K562 (cell line): ENCODE data around the gene MAZ. TPM values are rescaled to one million over a fixed set of nuclear protein-coding genes. Genes with fewer than 3 reads are reported as not detected.

Experiments
- ATAC-seq: fragments of 200-7000 bp; cut with Tn5 transposase; 3 replicates; pipeline ENCODE4 v1.9.1; 2020; ENCODE audit warnings: moderate library complexity
- BruUV-seq: library from RNA; stranded (reverse); fragments of 400-500 nt; replicated peaks from 2 replicates; lab custom pipeline; 2021; lab: Mats Ljungman, UMichigan
- CTCF ChIA-PET: fragments of 300-600 bp; formaldehyde crosslinking; extraction: SDS; loops from one replicate; lab custom pipeline; 2021; ENCODE audit warnings: low intra/inter-chr PET ratio; lab: Yijun Ruan, JAX
- POLR2A ChIA-PET: fragments of 300-600, 350-650 bp; sonication (Branson Sonifier 250); formaldehyde crosslinking; extraction: SDS; loops from one replicate; lab custom pipeline; 2021; ENCODE audit warnings: antibody characterized with exemption, inconsistent platforms; lab: Yijun Ruan, JAX
- DNase-seq, 4 experiments: peaks; one replicate each; pipeline versions ENCODE4 v3.0.0 to v3.0.0-alpha.2; 2011 to 2018; ENCODE audit warnings: low spot score in 3 of 4, mixed read lengths in 3 of 4; ENCODE audit errors: extremely low read depth in 1 of 4
- FAIRE-seq: peaks from 2 replicates; lab custom pipeline; 2011; peaks lifted over from hg19 to GRCh38; lab: Jason Lieb, UNC
- H2AFZ ChIP-seq: 2 replicates; pipeline ENCODE4 v1.6.0; 2011; ENCODE audit warnings: low read depth, low read length, control low read depth, inconsistent platforms
- H3K27ac ChIP-seq: fragments of 200-600 bp; 3 replicates; pipeline ENCODE4 v1.8.0; 2011; ENCODE audit warnings: low read depth, mild to moderate bottlenecking, control low read depth, inconsistent platforms, low read length, moderate library complexity, mixed read lengths; ENCODE audit errors: extremely low read depth
- H3K27me3 ChIP-seq, 2 experiments: fragments of 300-600 bp in 1 of 2; 2 replicates in 1 of 2; 3 replicates in 1 of 2; pipeline versions ENCODE4 v1.6.0 to v1.8.0; 2011; ENCODE audit warnings: inconsistent platforms in 2 of 2, low read length in 2 of 2, mild to moderate bottlenecking in 1 of 2, mixed read lengths in 1 of 2, moderate library complexity in 1 of 2; ENCODE audit not compliant: control insufficient read depth in 2 of 2, insufficient read depth in 2 of 2
- H3K36me3 ChIP-seq: fragments of 300-600 bp; 3 replicates; pipeline ENCODE4 v1.8.0; 2011; ENCODE audit warnings: mild to moderate bottlenecking, low read length, inconsistent platforms; ENCODE audit not compliant: control insufficient read depth, insufficient read depth
- H3K4me1 ChIP-seq, 2 experiments: fragments of 200-600 bp in 1 of 2; replicated peaks in 1 of 2; 2 replicates in 1 of 2; 3 replicates in 1 of 2; pipeline versions ENCODE4 v1.5.1 to v1.8.0; 2011; ENCODE audit warnings: inconsistent platforms in 2 of 2, low read length in 2 of 2, mild to moderate bottlenecking in 1 of 2, mixed read lengths in 1 of 2, moderate library complexity in 1 of 2; ENCODE audit not compliant: control insufficient read depth in 2 of 2, insufficient read depth in 2 of 2
- H3K4me2 ChIP-seq: 2 replicates; pipeline ENCODE4 v1.6.1; 2011; ENCODE audit warnings: low read length, control low read depth, inconsistent platforms, mixed read lengths; ENCODE audit not compliant: insufficient read depth
- H3K4me3 ChIP-seq: fragments of 200-600 bp; sonication (generic), shearing (Covaris generic); 2 replicates; pipeline ENCODE4 v1.5.1; 2016; ENCODE audit warnings: control low read depth, inconsistent platforms
- H3K79me2 ChIP-seq: fragments of 200-600 bp; 3 replicates; pipeline ENCODE4 v1.8.0; 2011; ENCODE audit warnings: low read length, inconsistent platforms; ENCODE audit not compliant: control insufficient read depth, insufficient read depth
- H3K9ac ChIP-seq, 2 experiments: 2 replicates each; pipeline versions ENCODE4 v1.6.0 to v1.6.1; 2011; ENCODE audit warnings: low read depth in 2 of 2, low read length in 2 of 2, control low read depth in 1 of 2, inconsistent platforms in 1 of 2, mild to moderate bottlenecking in 1 of 2, mixed read lengths in 1 of 2; ENCODE audit not compliant: insufficient read depth in 1 of 2
- H3K9me1 ChIP-seq: one replicate; pipeline ENCODE4 v1.6.0; 2011; ENCODE audit warnings: inconsistent platforms, mild to moderate bottlenecking, low read length, moderate library complexity; ENCODE audit not compliant: control insufficient read depth, insufficient read depth
- H3K9me3 ChIP-seq: replicated peaks from 2 replicates; pipeline ENCODE4 v1.5.1; 2011; ENCODE audit warnings: low read depth, low read length, inconsistent platforms; ENCODE audit not compliant: control insufficient read depth, insufficient read depth
- H4K20me1 ChIP-seq: replicated peaks from 2 replicates; pipeline ENCODE4 v1.6.1; 2011; ENCODE audit warnings: low read length, inconsistent platforms, mixed read lengths; ENCODE audit not compliant: control insufficient read depth, insufficient read depth
- DLX4 ChIP-seq: fragments of 250-450 bp; sonication (Bioruptor Pico); IDR thresholded peaks from 2 replicates; pipeline ENCODE4 v1.6.1; 2021; ENCODE audit warnings: mild to moderate bottlenecking
- ILF3 ChIP-seq: fragments of 450-650 bp; IDR thresholded peaks from 2 replicates; pipeline ENCODE4 v1.6.1; 2018; ENCODE audit warnings: antibody characterized with exemption, mild to moderate bottlenecking, moderate library complexity, borderline replicate concordance
- MBD1 ChIP-seq: fragments of 250-450 bp; sonication (Bioruptor Pico); IDR thresholded peaks from 2 replicates; pipeline ENCODE4 v1.8.0; 2022; ENCODE audit warnings: inconsistent platforms
- SAFB ChIP-seq: fragments of 200-400 bp; formaldehyde crosslinking; IDR thresholded peaks from 2 replicates; pipeline ENCODE4 v1.6.1; 2017; ENCODE audit warnings: low read depth, low read length, borderline replicate concordance
- SP1 ChIP-seq: sonication (generic); formaldehyde crosslinking; IDR thresholded peaks from 2 replicates; pipeline ENCODE4 v1.8.1; 2022; ENCODE audit warnings: mild to moderate bottlenecking, missing genetic modification reagents
- ZBTB9 ChIP-seq: fragments of 450-650 bp; formaldehyde crosslinking; IDR thresholded peaks from 2 replicates; pipeline ENCODE4 v1.4.0; 2020; ENCODE audit warnings: mild to moderate bottlenecking, moderate library complexity
- WGBS: fragments of 100-300 bp; shearing (Covaris generic); methylation state at CpG from one replicate; pipeline ENCODE4 v1.1.6; 2016; ENCODE audit warnings: low coverage, mixed read lengths; ENCODE audit not compliant: insufficient coverage; ENCODE audit errors: missing lambda C conversion rate; 5-methylcytosine and 5-hydroxymethylcytosine counted together
- in situ Hi-C: fragments of 300-500 bp; cut with MboI; formaldehyde crosslinking; loops from 4 replicates; pipeline ENCODE4 v1.15.0; 2018; ENCODE audit warnings: inconsistent platforms, mixed read lengths
- intact Hi-C: fragments of 100-400 bp; cut with micrococcal nuclease; formaldehyde crosslinking; loops from 2 replicates; pipeline ENCODE4 v1.14.2; 2022
- polyA plus RNA-seq, 8 experiments: library from polyadenylated mRNA; depleted of rRNA in 4 of 8; stranded (reverse) in 5 of 8; unstranded in 3 of 8; fragments of >200 nt; fragmentation: Nextera tagmentation in 2 of 8; fragmentation: Illumina TruSeq in 1 of 8; extraction: Ambion mirVana in 2 of 8; extraction: Trizol in 1 of 8; gene quantifications; 2 replicates each; pipeline versions ENCODE4 v1.2.1 to v1.2.3, GENCODE V29; 2011 to 2014; ENCODE audit warnings: inconsistent platforms in 1 of 8, missing spikeins in 1 of 8
- total RNA-seq, 7 experiments: library from RNA; depleted of rRNA in 6 of 7; stranded (reverse); fragments of >200 nt in 6 of 7; fragmentation: Illumina TruSeq in 2 of 7; extraction: Trizol in 2 of 7; gene quantifications; 2 replicates each; pipeline versions ENCODE4 v1.2.1 to v1.2.3, GENCODE V29; 2011 to 2021; ENCODE audit warnings: low replicate concordance in 1 of 7

MAZ gene
- total and polyA plus RNA-seq, 9 of the 15 experiments (the other 6 are each of a cell fraction or from before 2014, with no cell fraction given), result 45.4 to 532 (median 250) TPM

DNA sequence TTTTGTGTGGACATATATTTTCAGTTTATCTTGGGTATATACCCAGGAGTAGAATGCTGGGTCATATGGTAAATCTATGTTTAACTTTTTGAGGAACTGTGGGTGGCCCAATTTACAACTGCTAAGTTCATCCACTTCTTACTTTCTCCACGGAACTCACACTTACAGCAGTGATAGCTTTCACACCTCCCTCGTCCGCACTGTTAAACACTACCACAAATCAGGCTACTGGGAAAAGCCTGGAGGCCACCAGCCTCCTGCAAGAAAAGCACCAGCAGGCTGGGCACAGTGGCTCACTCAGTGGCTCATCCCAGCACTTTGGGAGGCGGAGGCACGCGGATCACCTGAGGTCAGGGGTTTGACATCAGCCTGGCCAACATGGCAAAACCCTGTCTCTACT lies 43.0 kb upstream of the MAZ start:
- H3K27me3 ChIP-seq, result no peaks in the 10 kb centered on the region
- TF ChIP-seq SAFB (no peak), SP1 (no peak)
- no peak overlapping the region for H3K27ac ChIP-seq
- POLR2A ChIA-PET, result interaction anchor here (0.6 kb wide), 1 partner anchor 538 kb away, joined by 3 read pairs; no protein-coding TSS in a partner anchor
- H3K4me2 ChIP-seq, result no peak overlapping the region
- no TSS peak for BruUV-seq
- intact Hi-C loops (no loop called here), in situ Hi-C loops (no loop called here)
- H3K79me2 ChIP-seq, result no peaks in the 10 kb centered on the region
- CTCF ChIA-PET, result no interaction called here
- no peak overlapping the region for H2AFZ ChIP-seq
- no peak overlapping the region for H3K4me3 ChIP-seq
- H3K9me1 ChIP-seq, result no peaks in the 10 kb centered on the region
- no peaks in the 10 kb centered on the region for H3K9me3 ChIP-seq
- no peak for DNase-seq
- H3K36me3 ChIP-seq, result no peaks in the 10 kb centered on the region
- H4K20me1 ChIP-seq, result no peaks in the 10 kb centered on the region
- WGBS, result 72% methylated on average over 6 of the region's 6 CpGs
- peaks cover 6 to 11% of the 10 kb centered on the region in 2 experiments for H3K4me1 ChIP-seq
- no peak for ATAC-seq
- no peak for FAIRE-seq
- H3K9ac ChIP-seq, result no peak overlapping the region

DNA sequence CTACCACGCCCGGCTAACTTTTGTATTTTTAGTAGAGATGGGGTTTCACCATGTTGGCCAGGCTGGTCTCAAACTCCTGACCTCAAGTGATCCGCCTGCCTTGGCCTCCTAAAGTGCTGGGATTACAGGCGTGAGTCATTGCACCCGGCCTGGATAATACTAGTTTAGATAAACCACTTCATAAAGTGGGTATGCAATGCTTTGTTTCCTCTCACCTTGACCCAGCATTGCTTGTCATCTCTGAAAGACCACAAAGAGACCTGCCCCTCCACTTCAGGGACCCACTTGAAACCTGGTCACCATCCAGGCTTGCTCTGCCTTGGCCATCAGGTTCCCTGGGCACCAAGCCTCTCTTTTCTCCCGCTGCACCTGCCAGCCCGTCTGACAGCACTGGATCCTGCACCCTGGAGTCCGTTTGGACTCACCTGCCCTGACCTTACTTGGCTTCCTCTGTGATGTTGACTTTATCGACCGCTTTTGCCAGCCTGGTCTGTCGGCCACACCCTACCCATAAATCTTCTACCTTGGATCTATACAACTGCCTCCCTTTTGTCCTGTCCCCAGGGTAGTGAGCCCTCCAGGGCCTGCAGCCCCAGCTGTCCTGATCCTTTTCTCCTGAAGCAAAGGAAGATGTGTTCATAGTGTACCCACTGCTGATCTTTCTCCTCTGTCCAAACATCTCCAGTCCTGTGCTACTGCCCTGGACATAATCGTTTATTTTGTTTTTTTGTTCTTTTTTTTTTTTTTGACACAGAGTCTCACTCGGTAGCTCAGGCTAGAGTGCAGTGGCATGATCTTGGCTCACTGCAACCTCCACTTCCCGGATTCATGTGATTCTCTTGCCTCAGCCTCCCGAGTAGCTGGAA lies 40.9 kb upstream of the MAZ start:
- H3K27ac ChIP-seq, result no peak overlapping the region
- H4K20me1 ChIP-seq, result no peaks in the 10 kb centered on the region
- no peaks in the 10 kb centered on the region for H3K36me3 ChIP-seq
- peaks cover 6 to 11% of the 10 kb centered on the region in 2 experiments for H3K4me1 ChIP-seq
- H3K9me3 ChIP-seq, result no peaks in the 10 kb centered on the region
- intact Hi-C loops, result no loop called here
- H3K9me1 ChIP-seq, result no peaks in the 10 kb centered on the region
- peak; percentile 72 for ATAC-seq
- H2AFZ ChIP-seq, result no peak overlapping the region
- no peaks in the 10 kb centered on the region for H3K27me3 ChIP-seq
- ChIA-PET POLR2A (interaction anchor here (0.9 kb wide), 1 partner anchor 25 kb away, joined by 5 read pairs; the partner anchor contains the start of gene KIF22), CTCF (no interaction called here)
- peak in 1 of 4 experiments; percentile 23 for DNase-seq
- 17% methylated on average over 15 of the region's 15 CpGs for WGBS
- no TSS peak for BruUV-seq
- peak overlapping the region in 1 of 2 experiments; percentile 86; a peak in 2 of 4 replicates for H3K9ac ChIP-seq
- no peaks in the 10 kb centered on the region for H3K79me2 ChIP-seq
- in situ Hi-C loops, result no loop called here
- peak overlapping the region; percentile 14; the same call in 1 of the 2 replicates for H3K4me2 ChIP-seq
- FAIRE-seq, result no peak
- H3K4me3 ChIP-seq, result no peak overlapping the region
- no peak for TF ChIP-seq DLX4
- TF ChIP-seq SP1, result no peak
- TF ChIP-seq ZBTB9, result no peak
- no peak for TF ChIP-seq MBD1
- TF ChIP-seq ILF3, result no peak
